HCT116 (cell line): ENCODE measurements around the gene ZBTB24. TPM values are rescaled to one million over a fixed set of nuclear protein-coding genes. Genes with fewer than 3 reads are reported as not detected.

Experiments
- ATAC-seq: fragments of 200-7000 bp; cut with Tn5 transposase; 2 replicates; pipeline ENCODE4 v1.9.1; 2020; ENCODE audit warnings: mild to moderate bottlenecking, moderate library complexity
- BruUV-seq: library from RNA; stranded (reverse); fragments of 400-500 nt; replicated peaks from 2 replicates; lab custom pipeline; 2021; lab: Mats Ljungman, UMichigan
- CTCF ChIA-PET: fragments of 300-600 bp; sonication (Branson Sonifier 250); formaldehyde crosslinking; loops from one replicate; lab custom pipeline; 2021; ENCODE audit warnings: antibody characterized with exemption; lab: Charles Lee
- POLR2A ChIA-PET: fragments of 300-600, 350-600 bp; sonication (Branson Sonifier 250); formaldehyde crosslinking; loops from one replicate; lab custom pipeline; 2021; ENCODE audit warnings: antibody characterized with exemption; lab: Charles Lee
- RAD21 ChIA-PET, 2 experiments: fragments of 300-600 bp; sonication (Branson Sonifier 250); formaldehyde crosslinking; loops; one replicate each; lab custom pipeline; 2023; ENCODE audit warnings: low total read pairs in 2 of 2; ENCODE audit not compliant: uncharacterized antibody in 2 of 2, unreplicated experiment in 2 of 2, low non-redundant PET in 1 of 2; lab: Charles Lee
- DNase-seq: peaks from one replicate; pipeline ENCODE4 v3.0.0-alpha.2; 2010; ENCODE audit warnings: low read depth, low spot score
- H2AFZ ChIP-seq: fragments of 200-600 bp; shearing (Covaris generic), sonication (generic); 2 replicates; pipeline ENCODE4 v1.6.1; 2017; ENCODE audit warnings: low read depth, mixed run types, mixed read lengths, antibody characterized with exemption, low read length; ENCODE audit not compliant: poor library complexity, severe bottlenecking
- H3K27ac ChIP-seq: 2 replicates; pipeline ENCODE4 v1.5.1; 2012; ENCODE audit warnings: low read depth, low read length
- H3K27me3 ChIP-seq: fragments of 200-600 bp; sonication (generic); 2 replicates; pipeline ENCODE4 v1.6.1; 2016; ENCODE audit warnings: mixed run types, low read length, mixed read lengths; ENCODE audit not compliant: insufficient read depth
- H3K36me3 ChIP-seq, 2 experiments: fragments of 200-500 bp in 1 of 2; fragments of 200-600 bp in 1 of 2; sonication (Bioruptor generic) in 1 of 2; sonication (generic) in 1 of 2; 2 replicates each; pipeline versions ENCODE4 v1.5.1 to v1.6.1; 2014 to 2016; ENCODE audit warnings: low read length in 2 of 2, inconsistent platforms in 1 of 2, mixed read lengths in 1 of 2, mixed run types in 1 of 2; ENCODE audit not compliant: insufficient read depth in 2 of 2, control insufficient read depth in 1 of 2
- H3K4me1 ChIP-seq, 2 experiments: fragments of 200-600 bp in 1 of 2; sonication (generic) in 1 of 2; 2 replicates each; pipeline versions ENCODE4 v1.5.1 to v1.6.1; 2012 to 2017; ENCODE audit warnings: low read length in 2 of 2, inconsistent platforms in 1 of 2, mild to moderate bottlenecking in 1 of 2, mixed read lengths in 1 of 2, mixed run types in 1 of 2, moderate library complexity in 1 of 2; ENCODE audit not compliant: insufficient read depth in 2 of 2, control insufficient read depth in 1 of 2
- H3K4me2 ChIP-seq: fragments of 200-600 bp; sonication (generic); 2 replicates; pipeline ENCODE4 v1.6.1; 2017; ENCODE audit warnings: mixed run types, low read length, mixed read lengths
- H3K4me3 ChIP-seq, 2 experiments: fragments of 200-600 bp in 1 of 2; sonication (generic) in 1 of 2; replicated peaks in 1 of 2; 2 replicates each; pipeline ENCODE4 v1.5.1; 2011 to 2016; ENCODE audit warnings: low read length in 2 of 2, control low read depth in 1 of 2, low read depth in 1 of 2, mild to moderate bottlenecking in 1 of 2, mixed read lengths in 1 of 2, mixed run types in 1 of 2
- H3K79me2 ChIP-seq: fragments of 200-600 bp; sonication (generic); 2 replicates; pipeline ENCODE4 v1.6.1; 2017; ENCODE audit warnings: mild to moderate bottlenecking, mixed run types, low read length, moderate library complexity, mixed read lengths; ENCODE audit not compliant: insufficient read depth
- H3K9ac ChIP-seq: fragments of 200-600 bp; sonication (generic); 2 replicates; pipeline ENCODE4 v1.6.1; 2016; ENCODE audit warnings: low read length, mixed read lengths
- H3K9me2 ChIP-seq: fragments of 200-600 bp; sonication (generic), shearing (Covaris generic); 2 replicates; pipeline ENCODE4 v1.6.1; 2017; ENCODE audit warnings: mixed run types, mild to moderate bottlenecking, moderate library complexity; ENCODE audit not compliant: insufficient read depth
- H3K9me3 ChIP-seq, 2 experiments: fragments of 200-500 bp in 1 of 2; fragments of 200-600 bp in 1 of 2; sonication (Bioruptor generic) in 1 of 2; sonication (generic) in 1 of 2; 2 replicates each; pipeline ENCODE4 v1.6.1; 2014 to 2017; ENCODE audit warnings: low read length in 2 of 2, mixed read lengths in 2 of 2, inconsistent platforms in 1 of 2, low read depth in 1 of 2, mild to moderate bottlenecking in 1 of 2, mixed run types in 1 of 2, moderate library complexity in 1 of 2; ENCODE audit not compliant: control insufficient read depth in 1 of 2, insufficient read depth in 1 of 2
- H4K20me1 ChIP-seq: fragments of 200-600 bp; sonication (generic), shearing (Covaris generic); 2 replicates; pipeline ENCODE4 v1.6.1; 2017; ENCODE audit warnings: mixed run types, mild to moderate bottlenecking, moderate library complexity; ENCODE audit not compliant: insufficient read depth
- ATF3 ChIP-seq: IDR thresholded peaks from 2 replicates; pipeline ENCODE4 v1.6.1; 2012
- CBX3 ChIP-seq: IDR thresholded peaks from 2 replicates; pipeline ENCODE4 v1.6.1; 2012; ENCODE audit warnings: low read depth
- CEBPB ChIP-seq: IDR thresholded peaks from 2 replicates; pipeline ENCODE4 v1.6.1; 2012; ENCODE audit warnings: low read depth
- CTCF ChIP-seq, 3 experiments: fragments of 200-600 bp in 1 of 3; sonication (generic) in 1 of 3; IDR thresholded peaks in 2 of 3; conservative IDR thresholded peaks in 1 of 3; 2 replicates each; pipeline ENCODE4 v1.5.1; 2012 to 2017; ENCODE audit warnings: low read depth in 2 of 3, low read length in 2 of 3, antibody characterized with exemption in 1 of 3, borderline replicate concordance in 1 of 3, control low read depth in 1 of 3, mild to moderate bottlenecking in 1 of 3, mixed read lengths in 1 of 3, mixed run types in 1 of 3, moderate library complexity in 1 of 3; ENCODE audit not compliant: insufficient read depth in 1 of 3
- ELF1 ChIP-seq: IDR thresholded peaks from 2 replicates; pipeline ENCODE4 v1.6.1; 2012; ENCODE audit warnings: low read depth, borderline replicate concordance
- EZH2 ChIP-seq: fragments of 200-600 bp; sonication (generic); IDR thresholded peaks from 2 replicates; pipeline ENCODE4 v1.6.1; 2017; ENCODE audit warnings: antibody characterized with exemption, mixed run types
- EZH2phosphoT487 ChIP-seq: fragments of 200-600 bp; IDR thresholded peaks from 2 replicates; pipeline ENCODE4 v1.6.1; 2018; ENCODE audit warnings: antibody characterized with exemption, borderline replicate concordance
- FOSL1 ChIP-seq: IDR thresholded peaks from 2 replicates; pipeline ENCODE4 v1.6.1; 2012; ENCODE audit warnings: low read depth
- JUND ChIP-seq: IDR thresholded peaks from 2 replicates; pipeline ENCODE4 v1.6.1; 2012
- MAX ChIP-seq: IDR thresholded peaks from 2 replicates; pipeline ENCODE4 v1.6.1; 2012
- POLR2A ChIP-seq: IDR thresholded peaks from 2 replicates; pipeline ENCODE4 v1.7.0; 2011; ENCODE audit warnings: borderline replicate concordance; ENCODE audit not compliant: insufficient read depth, insufficient read length; ENCODE audit errors: extremely low read depth
- POLR2AphosphoS5 ChIP-seq: IDR thresholded peaks from 2 replicates; pipeline ENCODE4 v1.6.1; 2011; ENCODE audit warnings: mild to moderate bottlenecking, low read depth, low read length, moderate library complexity
- REST ChIP-seq: IDR thresholded peaks from 2 replicates; pipeline ENCODE4 v1.6.1; 2012; ENCODE audit warnings: low read depth
- SRF ChIP-seq: IDR thresholded peaks from 2 replicates; pipeline ENCODE4 v1.6.1; 2012; ENCODE audit warnings: low read depth
- TCF7L2 ChIP-seq: IDR thresholded peaks from 2 replicates; pipeline ENCODE4 v1.7.0; 2011; ENCODE audit warnings: borderline replicate concordance, inconsistent platforms; ENCODE audit not compliant: insufficient read depth, insufficient read length; ENCODE audit errors: extremely low read depth
- ZBTB33 ChIP-seq: IDR thresholded peaks from 2 replicates; pipeline ENCODE4 v1.6.1; 2011; ENCODE audit warnings: mild to moderate bottlenecking, low read length, moderate library complexity; ENCODE audit not compliant: insufficient replicate concordance; ENCODE audit errors: extremely low read depth
- ZFX ChIP-seq: fragments of 450-650 bp; IDR thresholded peaks from 2 replicates; pipeline ENCODE4 v1.6.1; 2017
- ZNF274 ChIP-seq: fragments of 200-500 bp; sonication (Bioruptor generic); IDR thresholded peaks from 2 replicates; pipeline ENCODE4 v1.6.1; 2014; ENCODE audit warnings: mild to moderate bottlenecking, low read depth, low read length, inconsistent platforms
- intact Hi-C: fragments of 100-400 bp; cut with micrococcal nuclease; formaldehyde crosslinking; loops from 2 replicates; pipeline ENCODE4 v1.10.0; 2022
- total RNA-seq: library from RNA; stranded (reverse); gene quantifications from one replicate; pipeline ENCODE4 v1.2.1, GENCODE V29; 2021; ENCODE audit not compliant: unreplicated experiment

The ZBTB24 gene
- total RNA-seq, 1 experiment from 2014 or later = 11.3 TPM

- TF ChIP-seq POLR2A = no peak
These were observed 8.0 kb downstream of the ZBTB24 start (continued) for GRCh38 chr6:109474995-109475394.

- no peaks in the 10 kb centered on the region for H3K4me1 ChIP-seq
- DNase-seq (no peak), ATAC-seq (no peak)
- no peaks in the 10 kb centered on the region for H4K20me1 ChIP-seq
- no peaks in the 10 kb centered on the region for H3K9me2 ChIP-seq
- H3K36me3 ChIP-seq = peaks cover 41 to 67% of the 10 kb centered on the region in 2 experiments
- no TSS peak for BruUV-seq
- no peaks in the 10 kb centered on the region for H3K27me3 ChIP-seq
- no peak overlapping the region for H3K4me2 ChIP-seq
- POLR2A ChIA-PET = no interaction called here
- no peak overlapping the region for H3K4me3 ChIP-seq
- no peaks in the 10 kb centered on the region for H3K9me3 ChIP-seq
- CTCF ChIA-PET = no interaction called here
- no peak overlapping the region for H3K9ac ChIP-seq
- RAD21 ChIA-PET = no interaction called here
- TF ChIP-seq ELF1 = no peak
- TF ChIP-seq ZBTB33 = no peak
- TF ChIP-seq ATF3 = no peak
- no peak for TF ChIP-seq MAX
- no peak for TF ChIP-seq CBX3
- TF ChIP-seq TCF7L2 = no peak
- TF ChIP-seq CTCF (IDR thresholded peaks at IDR 0.05 in 2 of 3, conservative IDR thresholded peaks at IDR 0.05 in 1 of 3; ENCODE audit: borderline replicate concordance in 1 of 3, insufficient read depth in 1 of 3, low read depth in 2 of 3, low read length in 2 of 3) = no peak
- no peak for TF ChIP-seq FOSL1
- no peak for TF ChIP-seq JUND
- no peak for TF ChIP-seq CEBPB
- TF ChIP-seq REST = no peak
- no peak for TF ChIP-seq POLR2AphosphoS5
- no peak for TF ChIP-seq EZH2
- TF ChIP-seq ZFX = no peak
- no peak for TF ChIP-seq EZH2phosphoT487
- TF ChIP-seq SRF = no peak
- no peak for TF ChIP-seq ZNF274
- H3K79me2 ChIP-seq = peaks cover 67% of the 10 kb centered on the region
- intact Hi-C loops = no loop called here
- H2AFZ ChIP-seq = no peak overlapping the region
- H3K27ac ChIP-seq = no peak overlapping the region
These were observed 9.9 kb downstream of the ZBTB24 start for GRCh38 chr6:109473120-109473519.
